OCI-LY7 (cell line): Measurements from ENCODE around the gene UBXN11. TPM values are rescaled to one million over a fixed set of nuclear protein-coding genes. Genes with fewer than 3 reads are reported as not detected.

Source experiments
- BruUV-seq: library from RNA; stranded (reverse); fragments of 400-500 nt; replicated peaks from 2 replicates; lab custom pipeline; 2021; lab: Mats Ljungman, UMichigan
- CTCF ChIA-PET: fragments of 300-600 bp; sonication (Branson Sonifier 250); formaldehyde crosslinking; loops from one replicate; lab custom pipeline; 2022; ENCODE audit warnings: antibody characterized with exemption; ENCODE audit not compliant: unreplicated experiment; lab: Charles Lee
- POLR2A ChIA-PET: fragments of 300-600 bp; sonication (Branson Sonifier 250); formaldehyde crosslinking; loops from one replicate; lab custom pipeline; 2022; ENCODE audit warnings: antibody characterized with exemption; lab: Charles Lee
- DNase-seq: peaks from one replicate; pipeline ENCODE4 v3.0.0-alpha.2; 2015; ENCODE audit warnings: low spot score
- H2AFZ ChIP-seq: fragments of 200-600 bp; sonication (generic), shearing (Covaris generic); 2 replicates; pipeline ENCODE4 v1.6.1; 2014; ENCODE audit warnings: mild to moderate bottlenecking, antibody characterized with exemption, low read length, moderate library complexity
- H3K27ac ChIP-seq: fragments of 200-600 bp; sonication (generic); 2 replicates; pipeline ENCODE4 v1.5.1; 2014; ENCODE audit warnings: mixed run types, low read depth, mild to moderate bottlenecking, moderate library complexity, low read length, inconsistent platforms; ENCODE audit not compliant: poor library complexity, severe bottlenecking
- H3K36me3 ChIP-seq: fragments of 200-600 bp; sonication (generic); 2 replicates; pipeline ENCODE4 v1.6.1; 2014; ENCODE audit warnings: mild to moderate bottlenecking, antibody characterized with exemption, low read length, moderate library complexity, mixed read lengths; ENCODE audit not compliant: insufficient read depth
- H3K4me1 ChIP-seq: fragments of 200-600 bp; sonication (generic); 2 replicates; pipeline ENCODE4 v1.5.1; 2014; ENCODE audit warnings: mild to moderate bottlenecking, low read length; ENCODE audit not compliant: insufficient read depth, poor library complexity, severe bottlenecking
- H3K4me2 ChIP-seq: fragments of 200-600 bp; sonication (generic); 2 replicates; pipeline ENCODE4 v1.6.1; 2014; ENCODE audit warnings: mild to moderate bottlenecking, low read length
- H3K4me3 ChIP-seq: fragments of 200-600 bp; sonication (generic); 2 replicates; pipeline ENCODE4 v1.5.1; 2014; ENCODE audit warnings: mild to moderate bottlenecking, low read depth, low read length; ENCODE audit not compliant: poor library complexity, severe bottlenecking
- H3K79me2 ChIP-seq: fragments of 200-600 bp; sonication (generic); 2 replicates; pipeline ENCODE4 v1.6.1; 2016; ENCODE audit warnings: low read depth, mild to moderate bottlenecking, low read length, moderate library complexity, mixed read lengths; ENCODE audit not compliant: insufficient read depth
- H3K9me2 ChIP-seq: fragments of 200-600 bp; sonication (generic); 2 replicates; pipeline ENCODE4 v1.6.1; 2016; ENCODE audit warnings: mild to moderate bottlenecking, low read length, mixed read lengths; ENCODE audit not compliant: insufficient read depth
- H3K9me3 ChIP-seq: fragments of 200-600 bp; sonication (generic); 2 replicates; pipeline ENCODE4 v1.6.1; 2014; ENCODE audit warnings: mild to moderate bottlenecking, mixed run types, low read length, mixed read lengths
- H4K20me1 ChIP-seq: fragments of 200-600 bp; sonication (generic); 2 replicates; pipeline ENCODE4 v1.6.1; 2014; ENCODE audit warnings: mild to moderate bottlenecking, antibody characterized with exemption, low read length, moderate library complexity, mixed read lengths; ENCODE audit not compliant: insufficient read depth
- EZH2phosphoT487 ChIP-seq: fragments of 200-600 bp; sonication (generic); IDR thresholded peaks from 2 replicates; pipeline ENCODE4 v1.6.1; 2018; ENCODE audit warnings: low read depth, borderline replicate concordance, mild to moderate bottlenecking, mixed run types, antibody characterized with exemption, low read length, moderate library complexity, mixed read lengths
- intact Hi-C: fragments of 100-400 bp; cut with micrococcal nuclease; formaldehyde crosslinking; loops from one replicate; pipeline ENCODE4 v1.10.0; 2022; ENCODE audit not compliant: unreplicated experiment
- total RNA-seq, 2 experiments: library from RNA; depleted of rRNA in 1 of 2; stranded (reverse); fragments of >200 nt in 1 of 2; shearing (Covaris generic) in 1 of 2; gene quantifications; 2 replicates each; pipeline ENCODE4 v1.2.3, GENCODE V29; 2014 to 2022
- TF ChIP-seq, protein P1 (sequence below): fragments of 200-600 bp; sonication (generic); conservative IDR thresholded peaks from 2 replicates; pipeline ENCODE4 v1.5.1; 2014; ENCODE audit warnings: mild to moderate bottlenecking, antibody characterized with exemption, low read length, moderate library complexity, mixed read lengths

UBXN11 gene
- total RNA-seq, 2 experiments from 2014 or later = 75.8 to 111 TPM

DNA sequence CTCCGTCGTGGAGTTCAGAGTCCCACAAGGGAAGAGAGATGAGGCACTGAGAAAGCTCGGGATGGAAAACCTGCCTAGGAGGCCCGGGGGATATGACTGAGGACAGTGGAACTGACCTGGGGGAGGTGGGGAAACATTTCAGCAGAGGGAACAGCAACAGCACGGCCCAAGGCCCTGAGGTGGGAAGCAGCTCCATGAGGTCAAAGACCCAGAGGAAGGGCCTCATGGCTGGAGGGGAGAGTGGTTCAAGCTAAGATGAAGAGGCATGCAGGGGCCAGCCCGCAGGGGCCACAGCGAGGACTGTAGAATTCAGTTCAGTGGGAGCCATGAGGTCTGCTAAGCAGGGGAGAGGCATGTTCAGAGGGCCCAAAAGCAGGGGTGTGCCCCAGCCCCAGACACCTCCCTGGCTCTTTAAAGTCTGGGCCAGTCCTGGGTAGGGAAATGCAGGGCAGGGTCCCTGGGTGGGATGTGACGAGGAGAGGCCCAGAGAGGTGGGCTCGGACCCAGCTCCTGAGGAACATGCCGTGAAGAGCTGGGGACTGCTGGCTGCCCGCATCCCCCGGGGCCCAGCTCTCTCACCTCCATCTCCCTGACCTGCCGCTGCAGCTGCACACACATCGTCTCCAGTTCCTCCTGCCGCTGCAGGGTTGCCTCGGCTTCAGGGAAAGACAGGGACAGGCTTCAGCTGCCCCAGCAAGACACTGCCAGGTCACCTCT lies 9.9 kb downstream of the UBXN11 start:
- Histone ChIP-seq H2AFZ (no peak overlapping the region), H3K4me3 (no peak overlapping the region), H3K4me2 (no peak overlapping the region), H3K9me2 (no peaks in the 10 kb centered on the region), H3K4me1 (peaks cover 52% of the 10 kb centered on the region), H4K20me1 (no peaks in the 10 kb centered on the region), H3K79me2 (no peaks in the 10 kb centered on the region), H3K36me3 (peaks cover 67% of the 10 kb centered on the region), H3K9me3 (no peaks in the 10 kb centered on the region), H3K27ac (no peak overlapping the region)
- CTCF ChIA-PET = no interaction called here
- no peak for DNase-seq
- intact Hi-C loops = no loop called here
- POLR2A ChIA-PET = interaction anchor here (0.8 to 1.0 kb wide), 2 partner anchors 14 to 22 kb away, joined by 3 to 5 read pairs; partner anchors contain the start of gene CD52
- no TSS peak for BruUV-seq
- TF ChIP-seq, protein P1, sequence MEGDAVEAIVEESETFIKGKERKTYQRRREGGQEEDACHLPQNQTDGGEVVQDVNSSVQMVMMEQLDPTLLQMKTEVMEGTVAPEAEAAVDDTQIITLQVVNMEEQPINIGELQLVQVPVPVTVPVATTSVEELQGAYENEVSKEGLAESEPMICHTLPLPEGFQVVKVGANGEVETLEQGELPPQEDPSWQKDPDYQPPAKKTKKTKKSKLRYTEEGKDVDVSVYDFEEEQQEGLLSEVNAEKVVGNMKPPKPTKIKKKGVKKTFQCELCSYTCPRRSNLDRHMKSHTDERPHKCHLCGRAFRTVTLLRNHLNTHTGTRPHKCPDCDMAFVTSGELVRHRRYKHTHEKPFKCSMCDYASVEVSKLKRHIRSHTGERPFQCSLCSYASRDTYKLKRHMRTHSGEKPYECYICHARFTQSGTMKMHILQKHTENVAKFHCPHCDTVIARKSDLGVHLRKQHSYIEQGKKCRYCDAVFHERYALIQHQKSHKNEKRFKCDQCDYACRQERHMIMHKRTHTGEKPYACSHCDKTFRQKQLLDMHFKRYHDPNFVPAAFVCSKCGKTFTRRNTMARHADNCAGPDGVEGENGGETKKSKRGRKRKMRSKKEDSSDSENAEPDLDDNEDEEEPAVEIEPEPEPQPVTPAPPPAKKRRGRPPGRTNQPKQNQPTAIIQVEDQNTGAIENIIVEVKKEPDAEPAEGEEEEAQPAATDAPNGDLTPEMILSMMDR = no peak
- TF ChIP-seq EZH2phosphoT487 = no peak

DNA sequence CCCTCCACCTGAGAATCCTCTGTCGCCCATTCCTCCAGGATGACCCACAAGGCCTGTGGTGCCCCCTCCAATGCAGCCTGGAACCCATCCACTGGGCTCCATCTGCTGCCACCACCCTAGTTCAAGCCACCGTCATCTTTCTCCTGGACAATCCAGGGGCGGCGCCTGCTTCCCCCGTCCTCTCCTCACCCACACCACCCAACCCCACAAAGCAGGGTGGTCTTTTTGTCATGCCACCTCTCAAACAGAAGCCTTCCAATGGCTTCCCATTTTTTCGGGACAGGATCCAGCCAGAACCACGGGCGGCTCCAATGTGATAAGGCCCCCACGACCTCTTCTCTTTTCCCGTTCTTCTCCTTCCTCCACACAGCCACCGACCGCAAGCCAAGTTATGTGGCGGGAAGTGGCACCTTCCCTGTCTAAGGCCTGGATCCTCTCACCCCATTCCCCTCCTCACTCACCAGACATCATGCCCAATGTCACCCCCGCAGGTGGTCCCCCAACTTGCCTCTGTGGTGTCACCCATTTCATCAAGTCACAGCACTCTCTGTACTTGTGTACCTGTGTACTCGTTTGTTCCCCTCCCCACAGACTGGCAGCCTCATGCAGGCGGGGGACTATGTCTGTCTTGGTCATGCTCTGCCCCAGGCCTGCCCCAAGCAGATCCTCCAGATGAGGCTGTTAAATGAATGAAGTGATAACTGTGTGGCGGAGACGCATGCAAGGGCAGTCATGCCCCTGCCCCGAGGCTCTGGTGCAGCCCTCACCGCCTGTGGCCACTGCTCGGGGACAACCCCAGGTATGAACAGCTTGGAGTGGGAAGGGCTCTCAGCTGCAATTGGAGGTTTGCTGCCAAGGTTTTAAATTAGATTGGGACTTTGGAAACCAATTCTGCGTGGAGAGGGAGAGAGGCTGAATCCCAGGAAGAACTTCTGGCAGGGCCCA lies 11.0 kb downstream of the UBXN11 start:
- no peaks in the 10 kb centered on the region for H3K9me3 ChIP-seq
- H2AFZ ChIP-seq = no peak overlapping the region
- TF ChIP-seq, protein P1 = no peak
- no peak for TF ChIP-seq EZH2phosphoT487
- no peak for DNase-seq
- H3K9me2 ChIP-seq = no peaks in the 10 kb centered on the region
- H3K4me1 ChIP-seq = peaks cover 55% of the 10 kb centered on the region
- BruUV-seq = no TSS peak
- H4K20me1 ChIP-seq = no peaks in the 10 kb centered on the region
- no peak overlapping the region for H3K4me3 ChIP-seq
- ChIA-PET POLR2A (interaction anchor here (0.9 to 1.0 kb wide), 2 partner anchors 16 to 23 kb away, joined by 3 to 5 read pairs; no protein-coding TSS in a partner anchor), CTCF (no interaction called here)
- intact Hi-C loops = no loop called here
- H3K27ac ChIP-seq = no peak overlapping the region
- H3K36me3 ChIP-seq = peaks cover 57% of the 10 kb centered on the region
- no peaks in the 10 kb centered on the region for H3K79me2 ChIP-seq
- H3K4me2 ChIP-seq = no peak overlapping the region
